Neural crest cell (in vitro differentiated cells): ENCODE measurements around the gene PPP2R3B. TPM values are rescaled to one million over a fixed set of nuclear protein-coding genes. Genes with fewer than 3 reads are reported as not detected.

Experiments
- DNase-seq: peaks from one replicate; pipeline ENCODE4 v3.0.0; 2021; ENCODE audit warnings: low read depth, mixed read lengths, low spot score
- H3K27ac Mint-ChIP-seq: one replicate; pipeline ENCODE4 v1.8.0; 2021; ENCODE audit warnings: mild to moderate bottlenecking, mixed read lengths; ENCODE audit not compliant: unreplicated experiment
- H3K27me3 Mint-ChIP-seq: 2 replicates; pipeline ENCODE4 v1.8.0; 2021; ENCODE audit warnings: low read depth, mild to moderate bottlenecking, mixed read lengths
- H3K36me3 Mint-ChIP-seq: 2 replicates; pipeline ENCODE4 v1.8.0; 2021; ENCODE audit warnings: low read depth, mild to moderate bottlenecking, mixed read lengths
- H3K4me1 Mint-ChIP-seq: 2 replicates; pipeline ENCODE4 v1.8.0; 2021; ENCODE audit warnings: mixed read lengths
- H3K4me3 Mint-ChIP-seq: one replicate; pipeline ENCODE4 v1.8.0; 2021; ENCODE audit warnings: mild to moderate bottlenecking, mixed read lengths
- H3K9me3 Mint-ChIP-seq: 2 replicates; pipeline ENCODE4 v1.8.0; 2021; ENCODE audit warnings: mixed read lengths
- total RNA-seq: library from RNA; stranded (reverse); gene quantifications from 2 replicates; pipeline ENCODE4 v1.2.1, GENCODE V29; 2021
- TF ChIP-seq, protein P1 (sequence below): fragments of 200-600 bp; sonication (generic); conservative IDR thresholded peaks from 2 replicates; pipeline ENCODE4 v1.5.0; 2021; ENCODE audit warnings: antibody characterized with exemption, mild to moderate bottlenecking

PPP2R3B gene
- total RNA-seq, 1 donor from 2014 or later, result 96.5 TPM

DNA sequence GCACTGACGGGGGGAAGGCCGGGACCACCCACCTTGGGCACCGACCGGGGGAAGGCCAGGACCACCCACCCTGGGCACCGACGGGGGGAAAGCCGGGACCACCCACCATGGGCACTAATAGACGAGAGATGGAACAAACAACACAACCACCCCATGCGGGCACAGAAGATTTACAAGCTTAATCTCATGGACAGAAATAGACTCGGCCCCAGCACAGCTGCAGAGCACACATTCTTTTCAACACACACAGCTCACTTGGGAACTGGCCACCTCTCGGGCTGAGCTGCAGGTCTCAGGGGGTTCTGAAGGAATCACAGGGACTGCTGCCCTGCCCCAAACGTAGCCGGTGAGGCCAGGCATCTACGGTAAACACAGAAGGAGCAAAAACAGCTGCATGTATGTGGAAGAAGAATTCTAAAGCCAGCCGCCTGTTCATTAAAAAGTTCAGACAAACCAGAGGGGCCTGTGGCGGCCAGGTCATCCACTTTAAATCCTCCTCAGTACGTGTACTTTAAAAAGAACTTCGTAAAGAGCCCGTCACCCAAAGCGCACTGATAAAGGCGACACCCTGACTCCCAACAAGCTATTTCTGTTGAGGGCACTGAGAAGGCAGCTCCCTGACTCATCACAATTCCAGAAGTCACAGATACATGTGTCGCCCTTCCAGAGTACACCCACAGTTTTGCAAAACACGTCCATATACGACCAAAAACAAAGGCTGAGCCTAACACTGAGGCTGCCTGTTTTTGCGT is 17.7 kb downstream of the PPP2R3B start:
- no peak for DNase-seq
- Mint-ChIP-seq H3K27me3 (peaks cover 20% of the 10 kb centered on the region), H3K4me1 (peaks cover 24% of the 10 kb centered on the region), H3K27ac (peak overlapping the region; percentile 83), H3K9me3 (no peaks in the 10 kb centered on the region), H3K4me3 (peak overlapping the region; percentile 59), H3K36me3 (peaks cover 3% of the 10 kb centered on the region)
- TF ChIP-seq, protein P1, sequence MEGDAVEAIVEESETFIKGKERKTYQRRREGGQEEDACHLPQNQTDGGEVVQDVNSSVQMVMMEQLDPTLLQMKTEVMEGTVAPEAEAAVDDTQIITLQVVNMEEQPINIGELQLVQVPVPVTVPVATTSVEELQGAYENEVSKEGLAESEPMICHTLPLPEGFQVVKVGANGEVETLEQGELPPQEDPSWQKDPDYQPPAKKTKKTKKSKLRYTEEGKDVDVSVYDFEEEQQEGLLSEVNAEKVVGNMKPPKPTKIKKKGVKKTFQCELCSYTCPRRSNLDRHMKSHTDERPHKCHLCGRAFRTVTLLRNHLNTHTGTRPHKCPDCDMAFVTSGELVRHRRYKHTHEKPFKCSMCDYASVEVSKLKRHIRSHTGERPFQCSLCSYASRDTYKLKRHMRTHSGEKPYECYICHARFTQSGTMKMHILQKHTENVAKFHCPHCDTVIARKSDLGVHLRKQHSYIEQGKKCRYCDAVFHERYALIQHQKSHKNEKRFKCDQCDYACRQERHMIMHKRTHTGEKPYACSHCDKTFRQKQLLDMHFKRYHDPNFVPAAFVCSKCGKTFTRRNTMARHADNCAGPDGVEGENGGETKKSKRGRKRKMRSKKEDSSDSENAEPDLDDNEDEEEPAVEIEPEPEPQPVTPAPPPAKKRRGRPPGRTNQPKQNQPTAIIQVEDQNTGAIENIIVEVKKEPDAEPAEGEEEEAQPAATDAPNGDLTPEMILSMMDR, result no peak

DNA sequence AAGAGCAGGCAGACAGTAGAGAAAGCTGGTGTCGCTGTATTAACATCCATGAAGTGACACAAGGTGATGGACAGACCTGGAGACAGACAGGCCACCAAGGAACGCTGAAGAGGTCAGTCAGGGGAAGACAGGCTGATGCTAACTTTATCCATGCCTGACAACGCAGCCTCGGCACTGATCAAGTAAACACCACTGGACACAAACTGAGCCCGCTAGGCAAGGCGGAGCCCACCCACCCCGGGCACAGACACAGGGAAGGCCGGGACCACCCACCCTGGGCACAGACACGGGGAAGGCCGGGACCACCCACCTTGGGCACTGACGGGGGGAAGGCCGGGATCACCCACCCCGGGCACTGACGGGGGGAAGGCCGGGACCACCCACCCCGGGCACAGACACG is 18.8 kb downstream of the PPP2R3B start:
- Mint-ChIP-seq H3K9me3 (no peaks in the 10 kb centered on the region), H3K27me3 (peaks cover 16% of the 10 kb centered on the region), H3K27ac (peak overlapping the region; percentile 70), H3K4me3 (peak overlapping the region; percentile 7), H3K36me3 (peaks cover 11% of the 10 kb centered on the region), H3K4me1 (peaks cover 24% of the 10 kb centered on the region)
- TF ChIP-seq, protein P1, result no peak
- DNase-seq, result no peak

- Mint-ChIP-seq H3K27me3 (peaks cover 12% of the 10 kb centered on the region), H3K4me1 (peaks cover 21% of the 10 kb centered on the region), H3K27ac (no peak overlapping the region), H3K4me3 (peak overlapping the region; percentile 7), H3K36me3 (peaks cover 12% of the 10 kb centered on the region), H3K9me3 (peaks cover under 1% of the 10 kb centered on the region)
- DNase-seq, result no peak
- TF ChIP-seq, protein P1, result no peak
These were observed 19.4 kb downstream of the PPP2R3B start for GRCh38 chrX:367349-367748.

GRCh38 chrX:363621-364375 is 22.9 kb downstream of the PPP2R3B start:
- H3K27me3 Mint-ChIP-seq, result no peaks in the 10 kb centered on the region
- no peak for DNase-seq

DNA sequence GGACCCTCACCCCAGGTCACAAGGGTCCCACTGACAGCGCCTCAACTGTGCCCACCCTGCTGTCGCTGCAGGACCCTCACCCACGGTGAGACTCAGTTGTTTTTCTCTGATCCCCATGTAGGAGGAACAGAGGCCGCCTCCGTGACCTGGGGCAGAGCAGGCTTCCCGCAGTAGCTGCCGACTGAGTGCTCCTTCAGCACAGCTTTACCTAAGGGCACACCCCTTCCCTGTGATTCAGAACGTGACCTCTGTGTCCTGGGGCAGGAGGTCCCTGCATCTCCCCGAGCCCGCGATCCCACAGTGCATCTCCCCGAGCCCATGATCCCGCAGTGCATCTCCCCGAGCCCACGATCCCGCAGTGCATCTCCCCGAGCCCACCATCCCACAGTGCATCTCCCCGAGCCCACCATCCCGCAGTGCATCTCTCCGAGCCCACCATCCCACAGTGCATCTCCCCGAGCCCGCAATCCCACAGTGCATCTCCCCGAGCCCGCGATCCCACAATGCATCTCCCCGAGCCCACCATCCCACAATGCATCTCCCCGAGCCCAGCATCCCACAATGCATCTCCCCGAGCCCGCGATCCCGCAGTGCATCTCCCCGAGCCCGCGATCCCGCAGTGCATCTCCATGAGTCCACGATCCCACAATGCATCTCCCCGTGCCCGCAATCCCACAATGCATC is 23.6 kb downstream of the PPP2R3B start:
- H3K27me3 Mint-ChIP-seq, result no peaks in the 10 kb centered on the region
- H3K4me1 Mint-ChIP-seq, result peaks cover 5% of the 10 kb centered on the region
- TF ChIP-seq, protein P1, result no peak

More at GRCh38 chrX:363621-364375, 22.9 kb downstream of the PPP2R3B start:
- Mint-ChIP-seq H3K9me3 (peaks cover 6% of the 10 kb centered on the region), H3K4me3 (no peak overlapping the region), H3K36me3 (peaks cover 39% of the 10 kb centered on the region), H3K4me1 (peaks cover 6% of the 10 kb centered on the region), H3K27ac (peak overlapping the region; percentile 35)
- TF ChIP-seq, protein P1, result no peak

More for the DNA sequence above, 23.6 kb downstream of the PPP2R3B start:
- Mint-ChIP-seq H3K36me3 (peaks cover 43% of the 10 kb centered on the region), H3K9me3 (peaks cover 6% of the 10 kb centered on the region), H3K27ac (peak overlapping the region; percentile 35), H3K4me3 (no peak overlapping the region)
- no peak for DNase-seq
